Bronchial epithelial cell (primary cell): Measurements from ENCODE around the gene SRGAP2C. TPM values are rescaled to one million over a fixed set of nuclear protein-coding genes. Genes with fewer than 3 reads are reported as not detected.
"Not testable (repeated sequence)": the region's sequence is repeated elsewhere in the genome, so short reads cannot be mapped to it uniquely, and the experiment has no call there.

Source experiments
- DNase-seq: peaks from one replicate; pipeline ENCODE4 v3.0.0-alpha.2; 2010; ENCODE audit warnings: low read depth
- FAIRE-seq: peaks from 2 replicates; lab custom pipeline; 2011; peaks lifted over from hg19 to GRCh38; lab: Jason Lieb, UNC
- H3K27me3 ChIP-seq: 2 replicates; pipeline ENCODE4 v1.5.1; 2011; ENCODE audit warnings: low read length; ENCODE audit not compliant: control insufficient read depth, insufficient read depth
- H3K36me3 ChIP-seq: 2 replicates; pipeline ENCODE4 v1.5.1; 2011; ENCODE audit warnings: low read length; ENCODE audit not compliant: control insufficient read depth, insufficient read depth
- H3K4me3 ChIP-seq: 2 replicates; pipeline ENCODE4 v1.5.1; 2011; ENCODE audit warnings: mild to moderate bottlenecking, low read depth, low read length, control low read depth
- total RNA-seq: library from RNA; depleted of rRNA; stranded (reverse); fragments of >200 nt; gene quantifications from 2 replicates; pipeline ENCODE4 v1.2.1, GENCODE V29; 2014

The SRGAP2C gene
- total RNA-seq, 1 donor from 2014 or later, result 11.6 TPM

DNA sequence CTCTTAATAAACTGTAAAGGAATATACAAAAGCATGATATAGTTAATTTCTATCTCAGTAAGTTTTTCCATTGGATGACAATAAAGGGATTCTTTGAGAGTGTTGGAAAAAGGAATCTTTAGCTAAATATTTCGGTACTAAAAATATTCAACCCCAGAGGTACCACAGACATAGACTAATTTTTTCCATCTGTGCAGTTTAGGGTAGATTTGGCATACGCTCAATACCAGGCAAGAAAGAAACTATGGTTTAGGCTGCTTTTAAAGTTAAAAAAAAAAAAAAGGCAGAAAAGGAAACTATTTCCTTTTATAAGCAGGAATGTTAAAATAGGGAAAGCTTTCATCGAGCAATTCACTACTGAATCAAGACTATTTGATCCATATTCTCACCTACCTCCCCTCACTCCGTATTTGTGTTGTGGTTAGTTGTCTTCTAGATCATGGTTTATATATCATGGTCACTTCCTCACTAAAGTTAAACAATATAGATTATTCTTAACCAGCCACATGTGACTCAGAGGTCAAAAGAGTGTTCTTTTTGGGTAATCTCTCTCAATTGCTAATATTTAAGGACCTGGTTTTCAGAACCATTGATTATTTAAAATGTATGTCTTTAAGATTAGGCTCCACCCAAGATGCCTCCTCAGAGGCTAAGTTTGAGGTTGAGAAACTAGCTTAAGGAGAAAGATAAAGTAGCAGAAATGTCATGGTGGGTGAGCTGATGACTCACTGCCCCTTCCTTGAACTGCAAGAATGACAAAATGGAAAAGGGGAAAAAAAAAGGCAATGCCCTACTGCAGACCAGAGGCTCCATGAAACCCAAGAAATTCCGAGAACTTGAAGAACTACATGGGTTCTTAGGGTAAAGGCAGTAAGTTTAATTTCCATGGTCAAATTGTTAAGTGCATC is 20.7 kb upstream of the SRGAP2C start:
- DNase-seq, result peak; percentile 29
- not testable (repeated sequence) for FAIRE-seq, H3K27me3 ChIP-seq, H3K36me3 ChIP-seq, H3K4me3 ChIP-seq

DNA sequence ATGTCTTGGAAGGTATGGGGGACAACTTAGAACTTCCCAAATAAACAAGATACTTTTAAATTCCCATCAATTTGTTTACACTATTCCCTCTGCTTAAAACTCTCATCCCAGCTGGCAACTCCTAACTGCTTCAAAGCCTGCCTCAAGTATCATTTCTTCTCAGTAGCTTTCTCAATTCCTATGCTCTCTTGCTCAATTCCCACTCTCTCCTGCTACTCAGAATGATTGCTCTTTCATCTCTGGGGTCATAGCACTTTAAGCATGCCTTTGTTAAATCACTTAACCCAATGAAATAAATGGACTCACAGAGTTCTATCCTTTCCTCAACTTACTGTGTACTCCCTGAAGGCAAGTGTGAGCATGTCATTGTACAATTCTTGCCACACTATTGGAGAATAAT is 19.5 kb upstream of the SRGAP2C start:
- FAIRE-seq, result not testable (repeated sequence)

DNA sequence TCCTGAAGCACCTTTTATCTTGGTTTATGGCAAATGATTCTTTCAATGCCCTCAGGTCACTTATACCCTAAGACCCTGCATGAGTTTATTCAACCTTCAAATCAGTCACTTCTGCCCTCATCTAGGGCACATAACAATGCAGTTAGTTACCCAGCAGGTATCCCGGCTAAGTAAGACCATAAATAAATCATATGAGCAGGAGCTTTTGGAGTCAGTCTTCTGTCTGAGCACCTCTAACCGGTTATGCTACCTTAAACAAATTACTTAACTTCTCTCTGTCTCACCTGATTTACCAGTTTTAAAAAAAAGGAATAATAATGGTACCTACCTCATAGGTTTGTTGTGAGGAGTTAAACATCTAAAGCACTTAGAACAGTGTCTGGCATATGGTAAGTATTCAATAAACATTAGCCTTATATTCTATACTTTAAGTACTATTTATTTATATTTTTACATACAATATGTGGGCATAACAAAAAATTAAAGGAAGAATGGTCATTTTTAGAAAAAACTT is 17.5 kb upstream of the SRGAP2C start:
- peak; percentile 19 for DNase-seq
- not testable (repeated sequence) for FAIRE-seq, H3K4me3 ChIP-seq

More for the DNA sequence above, 19.5 kb upstream of the SRGAP2C start:
- not testable (repeated sequence) for H3K4me3 ChIP-seq, H3K36me3 ChIP-seq, H3K27me3 ChIP-seq
- DNase-seq, result peak; percentile 20

DNA sequence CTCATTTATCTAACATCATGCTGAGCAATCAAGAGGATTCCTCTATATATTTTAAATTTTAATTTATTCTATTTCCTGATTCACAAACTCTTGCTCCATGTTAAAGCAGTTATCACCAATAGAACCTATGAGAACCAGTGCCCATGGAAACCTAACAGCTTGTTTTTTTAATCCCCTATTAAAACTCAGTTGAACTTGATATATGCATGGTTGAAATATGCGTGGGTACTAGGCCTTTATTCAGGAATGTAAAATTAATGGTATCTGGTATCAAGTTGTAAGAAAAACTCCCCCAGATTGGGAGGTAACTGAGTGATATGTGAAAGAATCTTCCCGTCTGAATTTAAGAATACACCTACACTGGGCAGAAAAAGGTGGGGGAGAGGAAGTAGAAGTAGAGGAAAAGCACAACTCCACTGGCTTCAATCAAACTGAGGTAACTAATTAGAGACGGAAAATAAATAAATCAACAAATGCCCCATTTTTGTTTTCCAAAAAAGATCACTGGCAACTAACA is 16.6 kb upstream of the SRGAP2C start:
- H3K4me3 ChIP-seq, FAIRE-seq, H3K27me3 ChIP-seq, DNase-seq, H3K36me3 ChIP-seq: not testable (repeated sequence)

More for the DNA sequence above, 17.5 kb upstream of the SRGAP2C start:
- not testable (repeated sequence) for H3K36me3 ChIP-seq, H3K27me3 ChIP-seq

DNA sequence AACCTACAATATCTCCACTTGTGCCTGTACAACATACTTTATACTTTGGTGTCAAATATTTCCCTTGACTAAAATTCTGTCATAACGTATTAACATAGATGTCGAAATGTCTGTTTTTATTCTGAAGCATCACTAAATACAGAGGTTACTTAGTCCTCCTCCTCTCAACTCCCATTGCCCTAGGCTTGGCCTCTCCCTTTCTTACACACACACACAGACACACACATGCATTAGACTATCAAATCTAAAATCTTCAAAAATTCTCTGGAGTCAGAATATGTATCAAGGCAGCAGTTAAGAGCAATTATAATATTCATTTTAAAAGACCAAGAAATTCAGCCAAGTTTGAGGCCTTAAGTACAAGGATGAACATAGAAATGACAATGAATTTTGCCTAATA is 8.1 kb upstream of the SRGAP2C start:
- not testable (repeated sequence) for H3K36me3 ChIP-seq, FAIRE-seq, DNase-seq, H3K27me3 ChIP-seq, H3K4me3 ChIP-seq

DNA sequence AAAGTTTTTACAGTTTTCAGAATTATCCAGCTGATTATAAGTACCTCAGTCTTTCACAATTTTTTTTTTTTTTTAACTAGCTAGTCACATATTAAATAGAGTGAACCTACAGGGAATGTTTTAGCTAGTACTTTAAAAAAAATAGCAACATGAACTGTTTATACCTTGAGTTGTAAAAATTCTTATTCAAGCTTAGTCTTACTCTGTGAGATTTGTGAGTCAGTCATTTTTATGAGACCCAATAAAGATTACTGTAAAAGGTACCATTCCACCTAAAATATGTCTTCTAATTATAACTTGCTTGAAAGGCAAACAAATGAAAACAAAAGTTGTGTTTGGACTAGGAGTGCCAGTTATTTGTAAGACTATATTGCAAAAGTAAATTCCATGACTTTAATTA is 6.6 kb upstream of the SRGAP2C start:
- H3K36me3 ChIP-seq, H3K4me3 ChIP-seq, FAIRE-seq, H3K27me3 ChIP-seq, DNase-seq: not testable (repeated sequence)

DNA sequence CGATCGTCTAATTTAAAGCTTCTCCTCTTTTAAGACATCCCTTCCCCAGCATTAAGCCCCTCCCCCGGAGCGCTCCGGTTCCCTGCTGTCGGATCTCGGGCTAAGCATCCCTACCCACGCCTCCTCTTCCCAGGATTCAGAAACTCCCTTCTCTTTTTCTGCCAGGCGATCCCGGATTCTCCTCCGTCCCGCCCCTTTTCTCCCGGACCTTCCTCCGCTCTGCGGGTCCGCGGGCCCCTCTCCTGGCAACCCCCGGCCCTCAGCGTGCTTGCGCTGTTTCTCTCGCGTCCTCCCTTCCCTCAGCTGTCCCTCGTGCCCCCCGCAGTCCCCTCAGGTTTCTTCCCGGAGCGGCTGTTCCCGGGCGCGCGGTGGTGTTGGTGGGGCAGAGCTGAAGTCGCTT is 908 bp upstream of the SRGAP2C start:
- DNase-seq, FAIRE-seq, H3K36me3 ChIP-seq, H3K27me3 ChIP-seq: not testable (repeated sequence)
- peak overlapping the region; percentile 36 for H3K4me3 ChIP-seq

DNA sequence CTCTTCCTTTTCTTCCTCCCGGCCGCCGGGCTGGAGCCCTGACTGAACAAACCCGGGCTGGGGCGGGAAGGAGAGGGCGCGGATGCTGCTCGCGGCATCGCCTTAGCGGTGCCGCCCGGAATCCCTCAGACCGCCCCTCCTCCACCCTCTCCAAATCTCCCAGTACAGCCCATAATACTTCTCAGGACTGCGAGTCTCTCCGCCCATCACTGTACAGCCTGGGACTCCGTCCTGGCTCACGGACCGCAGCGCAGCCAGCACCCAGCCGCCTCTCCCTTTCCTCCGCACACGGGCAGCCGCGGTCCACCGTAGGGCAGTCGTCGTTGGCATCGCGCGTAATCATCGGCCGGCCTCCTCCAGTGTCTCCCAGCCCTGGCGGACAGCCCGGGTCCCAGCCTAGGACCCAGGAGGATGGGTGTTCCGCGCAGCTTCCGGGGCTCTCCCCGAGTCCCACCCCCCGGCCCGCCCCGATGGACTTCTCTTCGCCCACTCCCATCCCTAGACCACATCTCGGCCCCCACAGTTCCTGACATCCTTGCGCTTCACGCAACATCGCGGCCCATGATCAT is 449 bp downstream of the SRGAP2C start:
- H3K4me3 ChIP-seq, result peak overlapping the region; percentile 30
- not testable (repeated sequence) for DNase-seq, H3K36me3 ChIP-seq, H3K27me3 ChIP-seq, FAIRE-seq

DNA sequence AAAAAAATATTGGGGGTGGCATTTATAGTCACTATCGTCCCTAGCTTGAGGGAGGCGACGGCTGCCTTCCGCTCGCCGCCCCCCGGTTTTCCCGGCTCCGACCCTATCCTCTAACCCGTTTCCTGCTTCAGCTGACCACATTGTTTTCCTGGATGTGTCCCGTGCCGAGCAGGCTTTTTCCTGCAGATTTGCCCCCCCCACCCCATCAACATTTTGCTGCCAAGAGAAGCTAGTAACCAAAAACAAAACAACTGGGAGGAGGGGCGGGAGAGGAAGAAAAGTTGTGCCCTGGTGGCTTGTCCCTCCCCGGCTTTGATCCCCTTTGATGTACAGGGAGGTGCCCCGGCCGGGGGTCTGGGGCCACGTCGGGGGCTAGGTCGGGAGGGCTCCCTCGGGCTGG is 1.4 kb downstream of the SRGAP2C start:
- not testable (repeated sequence) for DNase-seq

DNA sequence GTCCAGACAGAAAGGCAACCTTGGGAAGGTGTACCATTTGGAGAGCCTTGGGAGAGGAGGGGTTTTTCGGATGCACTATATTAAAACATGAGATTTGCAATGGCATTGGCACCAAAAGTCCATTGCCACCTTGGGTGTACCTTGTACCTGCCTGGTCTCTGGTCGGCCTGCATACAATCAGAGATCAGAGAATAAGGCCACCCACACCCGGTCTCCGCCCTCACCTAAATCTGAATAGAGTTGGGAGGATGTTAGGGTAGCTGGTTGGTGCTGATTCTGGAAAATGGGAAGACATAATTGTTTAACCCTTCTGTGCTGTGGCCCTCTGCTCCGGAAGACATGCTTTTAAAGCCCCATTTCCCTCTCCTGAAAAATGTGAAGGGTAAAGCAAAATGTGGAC is 3.1 kb downstream of the SRGAP2C start:
- not testable (repeated sequence) for H3K27me3 ChIP-seq, DNase-seq, FAIRE-seq, H3K4me3 ChIP-seq, H3K36me3 ChIP-seq

More for the DNA sequence above, 1.4 kb downstream of the SRGAP2C start:
- not testable (repeated sequence) for H3K36me3 ChIP-seq, H3K27me3 ChIP-seq, H3K4me3 ChIP-seq, FAIRE-seq

DNA sequence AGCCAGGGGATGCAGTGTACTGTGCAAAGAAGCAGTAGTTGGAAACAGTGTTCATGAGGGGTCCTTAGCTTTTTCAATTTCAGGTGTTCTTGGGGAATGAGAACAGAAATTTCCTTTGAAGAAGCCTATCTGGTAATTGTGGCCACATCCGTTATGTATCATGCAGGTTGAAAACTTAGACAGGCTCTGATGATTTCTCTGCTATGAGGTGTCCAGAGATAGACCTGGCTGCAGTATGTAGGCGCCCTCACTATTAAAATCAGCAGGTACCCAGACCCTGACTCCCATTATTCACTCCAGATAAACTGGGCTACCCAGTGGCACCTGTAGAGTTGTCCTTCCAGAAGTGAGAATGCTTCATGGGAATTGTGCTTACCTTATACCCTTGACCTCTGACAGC is 7.7 kb downstream of the SRGAP2C start:
- not testable (repeated sequence) for H3K27me3 ChIP-seq, DNase-seq, H3K4me3 ChIP-seq, H3K36me3 ChIP-seq, FAIRE-seq

DNA sequence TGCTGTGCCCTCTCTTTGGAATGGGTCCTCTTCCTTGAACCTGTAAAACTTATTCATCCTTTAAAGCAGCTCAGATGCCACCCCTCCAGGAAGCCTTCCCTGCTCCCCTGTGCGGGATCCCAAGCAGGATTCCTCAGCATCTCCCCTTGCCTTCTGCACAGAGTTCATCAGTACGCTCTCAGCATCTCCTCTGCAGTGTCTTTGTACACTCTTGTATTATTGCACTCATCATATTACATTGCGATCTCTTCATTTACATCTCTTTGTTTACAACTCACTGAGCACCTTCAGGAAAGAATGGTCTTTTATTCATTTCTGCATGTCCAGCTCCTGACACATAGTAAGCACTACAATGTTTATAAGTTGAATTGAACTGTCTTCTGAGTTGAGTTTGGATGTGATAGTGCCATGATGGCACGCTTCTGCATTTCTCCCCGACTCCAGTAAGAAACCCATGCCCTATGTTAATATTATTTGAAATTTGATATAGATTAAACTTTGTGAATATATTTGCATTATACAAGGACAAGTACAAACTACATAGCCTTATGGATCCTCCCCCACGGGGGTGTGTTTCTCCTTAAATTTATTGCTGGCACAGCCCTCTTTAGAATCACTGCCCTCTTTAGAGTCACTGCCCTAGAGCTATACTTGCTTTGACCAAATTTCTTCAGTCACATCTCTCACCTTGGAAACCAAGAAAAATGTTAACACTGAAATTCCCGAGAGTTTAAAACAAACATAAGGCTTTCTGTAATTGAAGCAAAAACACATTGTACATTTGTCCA is 12.5 kb downstream of the SRGAP2C start:
- not testable (repeated sequence) for H3K36me3 ChIP-seq, FAIRE-seq, DNase-seq, H3K4me3 ChIP-seq, H3K27me3 ChIP-seq

DNA sequence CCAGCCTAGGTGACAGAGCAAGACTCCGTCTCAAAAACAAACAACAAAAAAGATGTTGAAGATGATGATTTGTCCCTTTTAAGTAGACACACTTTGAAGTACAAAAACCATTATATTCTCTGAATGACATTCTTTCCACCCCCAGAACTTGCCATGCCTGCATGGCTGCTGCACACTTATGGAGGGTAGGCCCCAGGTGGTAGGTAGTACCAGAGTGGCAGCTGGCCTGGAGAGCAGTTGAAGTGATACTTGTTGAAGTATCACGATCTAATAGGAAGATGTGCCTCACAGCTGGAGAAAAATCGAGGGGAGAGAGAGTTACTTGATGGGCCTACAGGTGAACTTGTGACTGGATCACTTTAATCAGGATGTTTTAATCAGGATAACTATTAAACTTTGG is 15.0 kb downstream of the SRGAP2C start:
- FAIRE-seq, H3K4me3 ChIP-seq, DNase-seq, H3K27me3 ChIP-seq, H3K36me3 ChIP-seq: not testable (repeated sequence)
